Tibial artery (tissue), 4 donors: ENCODE results near the gene ERMARD.
A peak's percentile ranks its signal among the peaks of the same experiment; 100 is the strongest.

Experiments
- DNase-seq, 2 donors: peaks; one replicate each; pipeline ENCODE4 v3.0.0-alpha.2; 2019
- H3K27ac ChIP-seq, 2 donors: fragments of 200-600 bp; sonication (generic) in 1 of 2; 1 replicate in 1 of 2; 2 replicates in 1 of 2; pipeline ENCODE4 v1.5.1; 2018 to 2019; ENCODE audit warnings: mild to moderate bottlenecking in 1 of 2
- H3K27me3 ChIP-seq, 2 donors: fragments of 200-600 bp; sonication (generic) in 1 of 2; one replicate each; pipeline versions ENCODE4 v1.5.1 to v1.6.0; 2016 to 2019
- H3K36me3 ChIP-seq, 3 donors: fragments of 200-600 bp; sonication (generic) in 2 of 3; one replicate each; pipeline ENCODE4 v1.5.1; 2016 to 2019; ENCODE audit warnings: mild to moderate bottlenecking in 2 of 3
- H3K4me1 ChIP-seq, 4 donors: fragments of 200-600 bp; sonication (generic) in 2 of 4; 1 replicate in 3 of 4; 2 replicates in 1 of 4; pipeline ENCODE4 v1.5.1; 2016 to 2019
- H3K4me3 ChIP-seq, 2 donors: fragments of 200-600 bp; sonication (generic) in 1 of 2; 1 replicate in 1 of 2; 2 replicates in 1 of 2; pipeline ENCODE4 v1.5.1; 2018 to 2019; ENCODE audit warnings: mild to moderate bottlenecking in 2 of 2
- H3K9me3 ChIP-seq, 3 donors: fragments of 200-600 bp; sonication (generic) in 1 of 3; one replicate each; pipeline ENCODE4 v1.5.1; 2016 to 2019
- intact Hi-C: fragments of 100-400 bp; cut with DNase I; formaldehyde crosslinking; loops from one replicate; pipeline ENCODE4 v1.15.0; 2023; ENCODE audit warnings: low total_unique reads
- TF ChIP-seq, protein P1 (sequence below), 2 experiments: fragments of 200-600 bp in 1 of 2; fragments of 450-650 bp in 1 of 2; IDR thresholded peaks; one replicate each; pipeline ENCODE4 v1.5.1; 2017 to 2019; ENCODE audit warnings: antibody characterized with exemption in 2 of 2, mild to moderate bottlenecking in 1 of 2, moderate library complexity in 1 of 2

The ERMARD gene

DNA sequence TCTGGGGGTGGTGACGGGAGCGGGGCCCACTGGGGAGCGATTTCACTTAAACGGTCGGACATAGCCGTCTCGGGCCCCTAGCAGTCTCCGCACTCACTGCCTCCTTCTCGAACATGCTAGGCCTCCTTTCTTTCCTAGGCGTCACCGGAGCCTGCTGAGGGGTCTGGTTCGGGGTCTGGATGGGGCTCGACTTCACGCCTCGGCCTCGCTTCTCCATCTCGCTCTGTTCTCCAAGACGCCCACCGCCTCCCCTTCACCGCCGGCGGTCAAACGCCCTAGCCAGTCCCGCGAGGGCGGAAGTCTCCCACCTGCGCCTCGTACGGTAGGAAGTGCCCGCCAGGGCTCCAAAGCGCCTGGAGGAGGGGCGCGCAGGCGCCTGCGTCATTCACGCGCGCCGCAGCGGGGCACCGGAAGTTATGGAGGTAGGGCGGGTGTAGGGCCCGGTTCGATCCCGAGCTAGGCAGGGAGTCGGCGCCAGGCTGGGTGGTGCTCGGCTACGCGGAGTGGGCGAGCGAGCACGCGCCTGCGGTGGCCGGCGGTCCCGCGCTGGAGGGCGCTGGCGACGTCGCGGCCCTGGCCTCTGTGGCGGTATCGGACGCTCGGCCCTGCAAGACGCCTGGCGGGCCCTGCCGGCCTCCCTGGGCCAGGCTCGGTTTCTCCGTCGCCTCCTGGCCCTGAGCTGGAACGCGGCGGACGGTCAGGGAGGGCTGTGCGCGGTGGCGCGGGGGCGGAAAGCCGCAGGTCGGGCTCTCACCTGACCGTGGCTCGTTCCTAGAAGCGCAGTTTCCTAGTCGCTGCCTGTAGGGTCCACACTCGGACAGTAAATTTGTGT is at the start of gene ERMARD, which contains the start of gene DYNLT2:
ERMARD (plus strand) TSS at position 381 of the 832 bp plus-strand sequence; CDS start at position 417, 36 bp downstream.
DYNLT2 (minus strand) TSS at position 331 of the 832 bp plus-strand sequence; CDS start at position 217, 114 bp downstream.
- TF ChIP-seq, protein P1, sequence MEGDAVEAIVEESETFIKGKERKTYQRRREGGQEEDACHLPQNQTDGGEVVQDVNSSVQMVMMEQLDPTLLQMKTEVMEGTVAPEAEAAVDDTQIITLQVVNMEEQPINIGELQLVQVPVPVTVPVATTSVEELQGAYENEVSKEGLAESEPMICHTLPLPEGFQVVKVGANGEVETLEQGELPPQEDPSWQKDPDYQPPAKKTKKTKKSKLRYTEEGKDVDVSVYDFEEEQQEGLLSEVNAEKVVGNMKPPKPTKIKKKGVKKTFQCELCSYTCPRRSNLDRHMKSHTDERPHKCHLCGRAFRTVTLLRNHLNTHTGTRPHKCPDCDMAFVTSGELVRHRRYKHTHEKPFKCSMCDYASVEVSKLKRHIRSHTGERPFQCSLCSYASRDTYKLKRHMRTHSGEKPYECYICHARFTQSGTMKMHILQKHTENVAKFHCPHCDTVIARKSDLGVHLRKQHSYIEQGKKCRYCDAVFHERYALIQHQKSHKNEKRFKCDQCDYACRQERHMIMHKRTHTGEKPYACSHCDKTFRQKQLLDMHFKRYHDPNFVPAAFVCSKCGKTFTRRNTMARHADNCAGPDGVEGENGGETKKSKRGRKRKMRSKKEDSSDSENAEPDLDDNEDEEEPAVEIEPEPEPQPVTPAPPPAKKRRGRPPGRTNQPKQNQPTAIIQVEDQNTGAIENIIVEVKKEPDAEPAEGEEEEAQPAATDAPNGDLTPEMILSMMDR (IDR thresholded peaks at IDR 0.05) = peak; percentile 45 to 51
- Histone ChIP-seq H3K9me3 (no peaks in the 10 kb centered on the region), H3K27me3 (no peaks in the 10 kb centered on the region), H3K4me1 (peaks cover 0 to 24% (median 14%) of the 10 kb centered on the region in 4 donors), H3K36me3 (peaks cover 0 to under 1% (median 0%) of the 10 kb centered on the region in 3 donors), H3K4me3 (peak within 1 kb of the TSS; percentile 80 to 88), H3K27ac (peak within 1 kb of the TSS; percentile 93 to 99)
- intact Hi-C loops = no loop called here
- DNase-seq = peak; percentile 92 to 96

GRCh38 chr6:169701954-169702839 is 49.2 kb upstream of the ERMARD start, which contains the start of the genes C6orf120 and WDR27:
Gene C6orf120 (plus strand): TSS chr6:169702126. CDS start chr6:169702460, 334 bp downstream.
Gene WDR27 (minus strand): TSS chr6:169702029. CDS start chr6:169689005, 13,024 bp downstream.
- DNase-seq = peak; percentile 96 to 97
- H3K27me3 ChIP-seq = no peaks in the 10 kb centered on the region
- peaks cover 5 to 43% (median 32%) of the 10 kb centered on the region in 4 donors for H3K4me1 ChIP-seq
- H3K27ac ChIP-seq = peak within 1 kb of the TSS; percentile 89 to 99
- intact Hi-C loops = loop anchor here (2.0 kb wide), 1 partner anchor 21 kb away; no protein-coding TSS in a partner anchor
- H3K36me3 ChIP-seq = peaks cover 0 to 8% (median under 1%) of the 10 kb centered on the region in 3 donors
- no peaks in the 10 kb centered on the region for H3K9me3 ChIP-seq
- TF ChIP-seq, protein P1 (IDR thresholded peaks at IDR 0.05) = no peak
- peak within 1 kb of the TSS; percentile 77 to 85 for H3K4me3 ChIP-seq

DNA sequence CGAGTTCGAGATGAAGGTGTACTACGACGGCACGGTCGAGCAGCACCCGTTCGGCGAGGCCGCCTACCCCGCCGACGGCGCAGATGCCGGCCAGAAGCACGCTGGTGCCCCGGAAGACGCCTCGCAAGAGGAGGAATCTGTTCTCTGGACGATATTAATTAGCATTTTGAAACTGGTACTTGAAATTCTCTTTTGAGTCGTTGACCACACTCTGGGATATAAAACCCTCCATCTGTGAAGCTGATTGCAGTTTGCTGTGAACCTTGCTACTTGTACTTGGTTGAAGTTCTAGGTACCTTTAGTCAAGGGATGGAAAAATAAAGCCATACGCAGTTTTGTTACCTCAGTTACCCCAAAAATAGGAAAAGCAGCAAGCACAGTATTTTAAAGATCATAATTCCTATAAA is 48.6 kb upstream of the ERMARD start:
- Histone ChIP-seq H3K4me1 (peaks cover 5 to 43% (median 32%) of the 10 kb centered on the region in 4 donors), H3K9me3 (no peaks in the 10 kb centered on the region), H3K27ac (peak overlapping the region; percentile 89 to 99), H3K27me3 (no peaks in the 10 kb centered on the region), H3K36me3 (peaks cover 0 to 13% (median 7%) of the 10 kb centered on the region in 3 donors), H3K4me3 (peak overlapping the region; percentile 77 to 85)
- intact Hi-C loops = loop anchor here (2.0 kb wide), 1 partner anchor 20 kb away; no protein-coding TSS in a partner anchor
- DNase-seq = no peak
- TF ChIP-seq, protein P1 (IDR thresholded peaks at IDR 0.05) = no peak

DNA sequence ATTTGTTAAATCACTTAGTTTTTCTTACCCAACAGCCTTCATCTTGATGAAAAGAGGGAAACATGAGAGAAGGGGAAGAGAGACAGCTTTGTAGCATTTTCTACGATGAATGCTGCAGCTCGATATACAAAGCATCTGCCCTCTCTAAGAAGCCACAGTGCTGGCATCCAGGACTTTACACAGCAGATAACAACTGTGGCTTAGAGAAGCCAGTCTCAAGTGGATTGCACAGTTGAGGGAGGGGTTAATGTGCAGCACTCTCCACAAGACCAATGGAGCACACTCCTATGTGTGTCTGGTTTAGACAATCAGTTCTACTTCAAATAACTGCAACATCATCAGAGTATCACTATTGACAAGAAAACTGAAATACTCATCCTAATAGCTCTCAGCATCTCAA is 43.6 kb upstream of the ERMARD start:
- H3K27me3 ChIP-seq = no peaks in the 10 kb centered on the region
- no peaks in the 10 kb centered on the region for H3K9me3 ChIP-seq
- TF ChIP-seq, protein P1 (IDR thresholded peaks at IDR 0.05) = no peak
- H3K4me1 ChIP-seq = peaks cover 0 to 23% (median 16%) of the 10 kb centered on the region in 4 donors
- peaks cover 19 to 34% (median 34%) of the 10 kb centered on the region in 3 donors for H3K36me3 ChIP-seq
- intact Hi-C loops = no loop called here
- no peak overlapping the region for H3K4me3 ChIP-seq
- DNase-seq = no peak
- no peak overlapping the region for H3K27ac ChIP-seq

- H3K4me3 ChIP-seq = no peak overlapping the region
- peaks cover 30 to 48% (median 46%) of the 10 kb centered on the region in 3 donors for H3K36me3 ChIP-seq
- no peaks in the 10 kb centered on the region for H3K27me3 ChIP-seq
- intact Hi-C loops = no loop called here
- TF ChIP-seq, protein P1 (IDR thresholded peaks at IDR 0.05) = no peak
- no peak overlapping the region for H3K27ac ChIP-seq
- H3K4me1 ChIP-seq = peaks cover 0 to 8% (median 1%) of the 10 kb centered on the region in 4 donors
- no peak for DNase-seq
- H3K9me3 ChIP-seq = no peaks in the 10 kb centered on the region
These were observed 42.1 kb upstream of the ERMARD start for GRCh38 chr6:169709293-169709692.
